ENCODE data around the gene CNTN2.

Gene CNTN2

GRCh38 chr1:205056188-205056611 lies 13.2 kb downstream of the CNTN2 start:
- FAIRE-seq: no peak

GRCh38 chr1:205056956-205057568 lies 14.1 kb downstream of the CNTN2 start:
- no peak for FAIRE-seq

GRCh38 chr1:205057808-205058575 lies 15.0 kb downstream of the CNTN2 start:
- FAIRE-seq: no peak

- FAIRE-seq: no peak
Observed at GRCh38 chr1:205058853-205059252, 15.8 kb downstream of the CNTN2 start.

GRCh38 chr1:205059660-205060059 lies 16.6 kb downstream of the CNTN2 start:
- FAIRE-seq: no peak

GRCh38 chr1:205060746-205061145 lies 17.7 kb downstream of the CNTN2 start:
- no peak for FAIRE-seq

- no peak for FAIRE-seq
Observed at GRCh38 chr1:205061227-205061626, 18.2 kb downstream of the CNTN2 start.

- no peak for FAIRE-seq
Observed at GRCh38 chr1:205061665-205062069, 18.7 kb downstream of the CNTN2 start.

- FAIRE-seq: no peak
Observed at GRCh38 chr1:205062319-205062718, 19.3 kb downstream of the CNTN2 start.

GRCh38 chr1:205062895-205063294 lies 19.9 kb downstream of the CNTN2 start:
- FAIRE-seq: no peak

GRCh38 chr1:205064301-205064700 lies 21.3 kb downstream of the CNTN2 start:
- no peak for FAIRE-seq

- no peak for FAIRE-seq
Observed at GRCh38 chr1:205064741-205065316, 21.8 kb downstream of the CNTN2 start.

GRCh38 chr1:205065666-205066065 lies 22.7 kb downstream of the CNTN2 start:
- FAIRE-seq: no peak

GRCh38 chr1:205066141-205066818 lies 23.3 kb downstream of the CNTN2 start:
- FAIRE-seq: no peak

- no peak for FAIRE-seq
Observed at GRCh38 chr1:205067031-205067430, 24.0 kb downstream of the CNTN2 start.

- FAIRE-seq: no peak
Observed at GRCh38 chr1:205068001-205068400, 25.0 kb downstream of the CNTN2 start.

GRCh38 chr1:205068457-205069040 lies 25.5 kb downstream of the CNTN2 start:
- FAIRE-seq: no peak

GRCh38 chr1:205069371-205070125 lies 26.5 kb downstream of the CNTN2 start:
- no peak for FAIRE-seq

- FAIRE-seq: no peak
Observed at GRCh38 chr1:205071028-205071409, 28.0 kb downstream of the CNTN2 start.

GRCh38 chr1:205071801-205072200 lies 28.8 kb downstream of the CNTN2 start:
- no peak for FAIRE-seq

- FAIRE-seq: no peak
Observed at GRCh38 chr1:205072286-205072685, 29.3 kb downstream of the CNTN2 start.

GRCh38 chr1:205072881-205073280 lies 29.9 kb downstream of the CNTN2 start:
- no peak for FAIRE-seq
